Fibroblast of pulmonary artery (primary cell): ENCODE data around the gene SOX6.

Experiments used
- DNase-seq: peaks from one replicate; pipeline ENCODE4 v3.0.0-alpha.2; 2010; ENCODE audit warnings: low read depth
- H3K4me3 ChIP-seq: replicated peaks from 2 replicates; pipeline ENCODE4 v1.5.1; 2011; ENCODE audit warnings: low read depth, mild to moderate bottlenecking, control low read depth, low read length, moderate library complexity
- CTCF ChIP-seq: IDR thresholded peaks from 2 replicates; pipeline ENCODE4 v1.5.1; 2011; ENCODE audit warnings: mild to moderate bottlenecking, control low read depth, low read length, inconsistent platforms; ENCODE audit errors: missing control alignments

Gene SOX6

GRCh38 chr11:16026849-16027248 lies 329.5 kb downstream of the SOX6 start:
- no peak for TF ChIP-seq CTCF
- no peak for DNase-seq
- no peak overlapping the region for H3K4me3 ChIP-seq

- H3K4me3 ChIP-seq, result no peak overlapping the region
- TF ChIP-seq CTCF, result no peak
- DNase-seq, result no peak
Observed at GRCh38 chr11:16018931-16019330, 337.4 kb downstream of the SOX6 start.

- no peak for DNase-seq
- no peak for TF ChIP-seq CTCF
- no peak overlapping the region for H3K4me3 ChIP-seq
Observed at GRCh38 chr11:16016468-16016829, 339.9 kb downstream of the SOX6 start.

GRCh38 chr11:16015741-16016467 lies 340.4 kb downstream of the SOX6 start:
- no peak overlapping the region for H3K4me3 ChIP-seq
- TF ChIP-seq CTCF, result no peak
- no peak for DNase-seq

GRCh38 chr11:16013649-16014275 lies 342.6 kb downstream of the SOX6 start:
- DNase-seq, result no peak
- TF ChIP-seq CTCF, result no peak
- H3K4me3 ChIP-seq, result no peak overlapping the region

GRCh38 chr11:16013242-16013641 lies 343.1 kb downstream of the SOX6 start:
- no peak overlapping the region for H3K4me3 ChIP-seq
- no peak for TF ChIP-seq CTCF

More at GRCh38 chr11:16013242-16013641, 343.1 kb downstream of the SOX6 start:
- DNase-seq, result no peak
